Stimulated activated CD4-positive, alpha-beta T cell treated with anti-CD3 and anti-CD28 coated beads, Interleukin-12 subunit alpha, Interleukin-12 subunit beta, amount 100 ng/mL, for 24 hours (primary cell): ENCODE data around the gene TKFC.
"Not testable (repeated sequence)": the region's sequence is repeated elsewhere in the genome, so short reads cannot be mapped to it uniquely, and the experiment has no call there.

Source experiments
- DNase-seq, 2 experiments: peaks; one replicate each; pipeline ENCODE4 v3.0.0-alpha.2; 2020; ENCODE audit warnings: low read depth in 2 of 2

TKFC gene

DNA sequence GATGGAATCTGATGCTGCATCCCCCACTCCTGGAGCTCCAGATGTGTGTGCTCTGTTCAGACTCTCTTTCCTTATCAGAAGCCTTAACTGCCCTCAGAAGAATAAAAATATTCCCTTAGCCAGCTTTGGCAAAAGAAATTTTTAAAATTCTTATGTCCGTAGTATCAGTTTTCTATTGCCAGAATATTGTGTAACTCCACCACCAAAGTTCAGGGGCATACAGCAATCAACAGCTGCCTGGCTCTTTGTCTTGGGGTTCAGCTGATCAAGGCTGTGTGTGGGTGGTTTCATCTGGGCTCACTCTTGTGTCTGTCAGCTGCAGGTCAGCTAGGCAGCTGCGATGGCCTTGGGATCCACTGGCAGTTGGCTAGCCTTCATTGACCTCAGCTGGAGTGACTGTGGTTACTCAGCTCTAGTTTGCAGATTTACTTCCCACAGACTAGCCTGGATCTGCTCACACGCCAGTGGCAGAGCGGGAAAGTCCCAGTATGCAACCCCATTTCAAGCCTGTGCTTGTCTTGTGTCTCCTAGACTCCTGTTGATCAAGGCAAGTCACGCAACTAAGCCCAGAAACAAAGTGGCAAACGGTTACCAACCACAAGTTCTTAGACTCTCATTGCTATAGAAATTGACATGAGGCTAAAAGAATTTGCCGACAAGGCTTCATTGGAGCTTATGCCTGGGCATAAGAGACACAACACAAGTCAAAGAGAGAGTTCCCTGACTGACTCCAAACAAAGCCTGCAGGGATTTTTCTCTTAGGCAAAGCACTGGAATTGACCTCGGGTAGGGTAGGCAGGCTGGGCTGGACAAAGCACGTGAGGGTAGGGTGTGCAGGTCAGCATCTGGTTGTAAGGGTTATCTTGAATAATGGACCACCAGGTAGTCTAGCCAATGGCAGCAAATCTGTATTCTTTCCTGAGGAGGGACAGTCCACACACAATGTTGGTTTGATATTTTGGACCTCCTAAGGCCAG, 36.6 kb downstream of the TKFC start:
- no peak for DNase-seq

DNA sequence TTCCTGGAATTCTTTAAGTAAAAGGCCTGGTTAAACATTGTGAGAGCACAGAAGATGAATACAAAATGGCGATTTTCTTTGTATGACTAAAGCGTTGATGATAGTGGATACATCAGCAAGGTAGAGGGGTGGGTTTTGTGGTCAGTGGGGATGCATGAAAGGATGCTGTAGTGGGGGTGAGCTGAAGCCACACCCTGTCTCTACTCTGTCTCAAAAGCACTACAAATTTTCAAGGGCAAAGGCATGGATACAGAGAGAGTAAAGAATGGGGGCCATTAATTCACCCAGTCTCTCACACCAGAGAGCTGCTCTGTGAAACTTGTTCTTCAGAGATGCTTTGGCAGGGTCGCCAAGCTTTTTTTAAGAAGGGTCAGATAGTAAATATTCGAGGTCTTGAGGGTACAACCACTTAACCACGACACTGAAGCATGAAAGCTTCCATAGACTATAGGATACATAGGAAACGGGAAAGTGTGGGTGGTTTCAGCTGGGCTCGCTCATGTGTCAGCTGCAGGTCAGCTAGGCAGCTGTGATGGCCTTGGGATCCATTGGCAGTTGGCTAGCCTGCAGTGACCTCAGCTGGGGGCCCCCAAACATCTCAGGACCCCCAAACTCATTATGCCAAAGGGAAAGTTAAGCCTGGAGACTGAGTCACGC, 37.4 kb downstream of the TKFC start:
- no peak for DNase-seq

DNA sequence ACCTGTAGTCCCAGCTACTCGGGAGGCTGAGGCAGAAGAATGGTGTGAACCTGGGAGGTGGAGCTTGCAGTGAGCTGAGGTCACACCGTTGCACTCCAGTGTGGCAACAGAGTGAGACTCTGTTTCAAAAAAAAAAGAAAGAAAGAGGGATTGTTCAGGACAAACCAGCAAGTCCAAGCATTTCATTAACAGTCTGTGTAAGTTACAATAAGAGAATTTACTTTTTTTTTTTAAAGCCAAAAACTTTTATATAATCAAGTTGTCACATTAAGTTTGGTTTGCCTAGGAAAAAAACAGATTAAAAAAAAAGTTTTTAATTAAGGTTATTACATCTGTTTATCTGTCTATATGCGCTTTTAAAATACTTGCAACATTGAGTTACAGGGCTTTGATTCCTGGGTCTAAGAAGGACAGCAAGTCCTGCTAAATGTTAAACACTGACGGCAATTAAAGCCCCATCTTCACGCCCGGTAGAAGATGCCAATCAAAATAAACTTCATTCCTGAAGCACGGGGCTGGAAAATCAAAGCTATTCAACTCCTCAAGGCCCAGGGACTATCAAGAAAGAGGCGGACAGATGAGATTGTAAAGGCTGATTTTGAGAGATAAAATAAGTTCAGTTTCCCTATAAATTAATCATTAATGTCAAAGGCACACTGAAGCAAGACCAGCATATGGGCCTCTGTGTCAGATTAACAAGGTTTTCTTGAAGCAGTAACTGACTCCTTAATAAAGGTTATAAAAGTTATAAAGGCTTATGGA, 39.8 kb downstream of the TKFC start:
- no peak for DNase-seq

DNA sequence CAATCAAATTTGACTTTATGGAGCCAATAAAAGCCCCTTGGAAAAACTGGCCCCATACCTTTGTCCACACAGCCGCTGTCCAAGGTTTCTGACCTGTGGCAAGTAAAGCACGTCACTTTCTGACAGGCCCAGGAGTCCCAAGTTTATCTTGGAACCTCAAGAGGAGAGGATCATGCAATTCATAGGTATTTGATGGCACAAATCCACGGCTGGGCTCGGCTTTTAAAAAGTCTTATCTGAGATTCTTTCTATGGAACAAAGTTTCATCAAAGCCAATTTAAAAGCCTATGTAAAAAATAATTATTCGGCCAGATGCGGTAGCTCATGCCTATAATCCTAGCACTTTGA, 42.7 kb downstream of the TKFC start:
- no peak for DNase-seq

DNA sequence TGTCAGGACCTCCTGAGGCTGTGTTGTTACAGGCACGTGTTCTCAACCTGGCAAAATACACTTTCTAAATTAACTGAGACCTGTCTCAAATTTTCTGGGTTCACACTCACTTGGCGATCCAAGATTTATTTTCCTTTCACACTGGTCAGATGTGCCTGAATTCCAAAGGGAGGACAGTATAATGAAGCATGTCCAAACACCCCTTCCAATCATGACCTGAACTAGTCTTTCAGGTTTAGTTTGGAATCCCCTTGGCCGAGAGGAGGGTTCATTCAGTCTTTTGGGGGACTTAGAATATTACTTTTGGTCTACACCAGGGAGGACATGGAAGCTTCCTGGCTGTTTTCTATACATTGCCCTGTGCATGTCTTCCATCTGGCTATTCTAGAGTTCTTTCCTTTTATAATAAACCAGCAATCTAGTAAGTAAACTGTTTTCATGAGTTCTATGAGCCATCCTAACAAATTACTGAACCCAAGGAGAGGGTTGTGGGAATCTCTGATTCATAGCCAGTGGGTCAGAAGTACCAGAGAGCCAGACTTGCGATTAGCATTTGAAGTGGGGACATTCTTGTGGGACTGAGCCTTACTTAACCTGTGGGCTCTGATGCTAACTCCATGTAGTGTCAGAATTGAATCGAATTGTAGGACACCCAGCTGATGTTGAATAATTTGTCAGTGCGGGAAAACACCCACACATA, 44.6 kb downstream of the TKFC start:
- no peak for DNase-seq

DNA sequence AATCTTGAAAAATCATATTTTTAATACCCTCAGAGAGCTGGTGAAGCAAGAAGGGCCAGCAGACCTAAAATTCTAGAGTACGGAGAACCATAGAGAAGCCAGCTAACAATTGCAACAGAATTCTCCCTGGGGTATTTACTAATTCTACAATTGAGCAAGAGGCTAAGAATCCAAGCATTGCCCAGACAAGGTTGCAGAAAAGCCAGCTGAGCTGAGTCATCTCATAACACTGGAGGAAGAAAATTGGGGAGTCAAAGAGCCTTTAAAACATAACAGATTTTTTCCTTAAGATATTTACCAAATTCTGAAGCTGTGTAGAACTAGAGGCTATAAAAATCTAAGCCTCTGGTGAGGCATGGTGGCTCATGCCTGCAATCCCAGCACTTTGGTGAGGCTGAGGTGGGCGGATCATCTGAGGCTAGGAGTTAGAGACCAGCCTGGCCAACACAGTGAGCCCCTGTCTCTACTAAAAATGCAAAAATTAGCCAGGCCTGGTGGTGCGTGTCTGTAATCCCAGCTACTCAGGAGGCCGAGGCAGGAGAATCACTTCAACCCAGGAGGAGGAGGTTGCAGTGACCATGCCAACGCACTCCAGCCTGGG, 45.8 kb downstream of the TKFC start:
- no peak for DNase-seq

DNA sequence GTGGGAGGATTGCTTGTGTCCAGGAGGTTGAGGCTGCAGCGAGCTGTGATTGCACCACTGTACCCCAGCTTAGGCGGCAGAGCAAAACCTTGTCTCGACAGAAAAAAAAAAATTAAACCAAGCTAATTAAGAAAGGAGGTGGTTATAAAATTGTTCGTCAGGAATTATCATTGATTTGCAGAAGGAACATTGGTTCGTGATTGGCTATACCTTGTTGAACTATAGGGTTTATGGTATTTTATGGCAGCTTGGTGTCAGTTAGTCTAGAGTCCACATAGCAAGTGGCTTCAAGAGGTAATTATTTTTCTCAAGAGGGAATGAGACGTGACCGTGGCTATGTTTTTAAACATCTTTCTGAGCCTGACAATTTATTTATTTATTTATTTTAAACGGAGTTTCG, 47.9 kb downstream of the TKFC start:
- DNase-seq: no peak

DNA sequence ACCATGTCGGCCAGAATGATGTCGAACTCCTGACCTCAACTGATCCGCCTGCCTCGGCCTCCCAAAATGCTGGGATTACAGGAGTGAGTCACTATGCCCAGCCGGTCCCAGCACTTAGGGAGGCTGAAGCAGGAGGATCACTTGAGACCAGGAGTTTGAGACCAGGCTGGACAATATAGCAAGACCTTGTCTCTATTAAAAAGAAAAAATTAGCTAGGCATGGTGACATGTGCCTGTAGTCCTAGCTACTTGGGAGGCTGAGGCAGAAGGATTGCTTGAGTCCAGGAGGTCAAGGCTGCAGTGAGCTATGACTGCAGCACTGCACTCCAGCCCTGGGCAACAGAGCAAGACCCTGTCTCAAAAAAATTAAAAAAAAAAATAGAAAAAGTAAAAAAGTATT, 50.8 kb downstream of the TKFC start:
- DNase-seq: not testable (repeated sequence)

DNA sequence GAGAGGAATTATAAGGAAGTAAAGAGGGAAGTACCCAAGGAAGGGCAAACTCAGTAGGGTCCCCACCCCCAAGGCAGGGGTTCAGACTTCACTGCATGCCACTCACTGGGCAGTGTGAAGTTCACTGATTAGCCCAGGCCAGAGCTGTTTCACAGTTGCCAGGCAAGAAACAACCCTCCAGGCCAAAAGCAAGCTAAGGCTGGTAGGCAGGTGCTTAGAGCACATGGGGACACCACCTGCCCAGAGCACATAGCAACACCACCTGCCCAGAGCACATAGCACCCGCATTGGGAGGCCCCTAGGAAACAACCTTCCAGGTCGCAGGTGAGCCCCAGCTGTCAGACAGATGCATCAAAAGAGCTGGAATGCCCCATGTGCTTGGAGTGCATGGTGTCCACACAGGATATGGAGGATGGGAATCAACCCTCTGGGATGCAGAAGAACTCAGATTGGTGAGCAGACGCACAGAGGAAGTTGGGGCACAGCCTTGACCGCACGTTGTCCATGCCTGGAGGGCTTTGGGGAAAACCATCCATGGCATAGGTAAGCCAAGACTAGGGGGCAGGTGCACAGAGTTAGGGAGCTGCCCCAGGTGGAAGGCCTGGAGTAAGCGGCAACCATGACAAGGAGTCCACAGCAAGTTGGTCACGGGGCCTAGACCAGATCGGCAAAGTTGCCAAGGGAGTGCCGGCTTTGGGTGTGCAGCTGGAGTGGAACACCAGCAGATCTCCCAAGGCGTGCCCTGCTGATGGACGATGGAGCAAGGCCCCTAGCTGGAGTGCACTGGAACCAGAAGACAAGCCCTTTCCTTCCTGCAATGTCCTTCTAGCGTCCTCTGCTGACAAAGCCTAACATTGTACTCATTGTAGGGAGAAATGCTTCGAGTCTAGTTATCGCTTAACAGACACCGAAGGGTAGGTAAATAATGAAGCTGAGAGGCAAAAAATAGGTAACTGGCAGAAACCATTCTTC, 51.5 kb downstream of the TKFC start:
- DNase-seq: no peak

DNA sequence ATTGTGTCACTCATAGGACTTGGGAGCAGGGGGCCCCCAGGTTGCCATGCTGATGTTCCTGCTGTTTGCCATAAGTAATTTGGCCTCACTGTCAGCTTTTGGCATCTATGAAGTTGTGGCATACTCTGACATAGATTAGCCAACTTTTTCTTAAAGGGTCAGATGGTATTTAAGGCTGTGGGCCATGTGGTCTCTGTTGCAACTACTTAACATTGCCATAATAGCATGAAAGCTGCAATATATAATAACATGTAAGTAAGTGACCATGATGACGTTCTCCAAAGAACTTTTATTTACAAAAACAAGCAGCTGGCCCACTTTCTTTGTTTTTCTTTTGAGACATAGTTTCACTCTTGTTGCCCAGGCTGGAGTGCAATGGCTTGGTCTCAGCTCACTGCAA, 57.1 kb downstream of the TKFC start:
- DNase-seq: no peak

DNA sequence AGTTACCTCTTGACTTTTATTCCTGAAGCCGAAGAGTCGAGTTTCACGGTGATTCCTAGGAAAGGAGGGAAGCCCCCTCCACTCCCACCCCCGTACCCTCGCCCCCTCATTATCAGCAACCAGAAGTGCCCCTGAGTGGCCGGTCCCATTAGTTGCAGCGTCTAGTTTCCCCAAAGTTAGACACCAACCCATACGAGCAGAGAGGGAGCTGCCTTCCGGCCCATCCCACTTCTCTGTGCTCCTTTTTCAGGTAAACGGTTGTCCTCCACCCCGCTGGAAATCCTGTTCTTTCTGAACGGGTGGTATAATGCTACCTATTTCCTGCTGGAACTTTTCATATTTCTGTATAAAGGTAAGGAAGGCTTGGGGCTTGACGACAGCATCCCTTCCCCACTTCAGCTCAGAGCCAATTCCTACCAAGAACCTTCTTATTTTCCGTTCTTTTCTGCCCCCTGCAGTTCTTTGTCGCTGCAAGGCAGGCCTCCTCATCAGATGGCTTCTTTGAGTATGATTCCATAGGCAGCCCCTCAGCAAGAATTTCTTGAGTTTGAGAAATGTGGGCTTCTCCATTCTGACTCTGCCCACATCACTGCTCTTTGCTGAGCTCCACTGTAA, 60.1 kb downstream of the TKFC start:
- no peak for DNase-seq
